Limb (tissue), 2 donors: ENCODE results near the gene PCDHGA6.
"Not testable (repeated sequence)": the region's sequence is repeated elsewhere in the genome, so short reads cannot be mapped to it uniquely, and the experiment has no call there.

Experiments
- DNase-seq, 2 donors: peaks; one replicate each; pipeline ENCODE4 v3.0.0-alpha.2; 2016; ENCODE audit errors: extremely low spot score in 2 of 2

Gene PCDHGA6

GRCh38 chr5:141392429-141393198 is 18.9 kb downstream of the PCDHGA6 start, which contains the start of gene PCDHGA8:
Gene PCDHGA8 (plus strand): TSS chr5:141392633. CDS start chr5:141392814, 181 bp downstream.
- no peak for DNase-seq

- DNase-seq = no peak
Measured at GRCh38 chr5:141393267-141393666, 19.6 kb downstream of the PCDHGA6 start.

- not testable (repeated sequence) for DNase-seq
Measured at GRCh38 chr5:141394401-141395187, 20.9 kb downstream of the PCDHGA6 start.

- not testable (repeated sequence) for DNase-seq
Measured at GRCh38 chr5:141397756-141398551, 24.3 kb downstream of the PCDHGA6 start, which contains the start of gene PCDHGB5. Gene PCDHGB5 (plus strand): TSS chr5:141397947. CDS start chr5:141398128, 181 bp downstream.

GRCh38 chr5:141398608-141399007 is 24.9 kb downstream of the PCDHGA6 start:
- no peak for DNase-seq

GRCh38 chr5:141399555-141400258 is 26.0 kb downstream of the PCDHGA6 start:
- no peak for DNase-seq

- DNase-seq = peak in 1 of 2 donors; percentile 3
Measured at GRCh38 chr5:141402553-141403243, 29.0 kb downstream of the PCDHGA6 start, which contains the start of gene PCDHGA9. Gene PCDHGA9 (plus strand): TSS chr5:141402778. CDS start chr5:141402953, 175 bp downstream.

GRCh38 chr5:141403387-141403786 is 29.7 kb downstream of the PCDHGA6 start:
- DNase-seq = no peak

GRCh38 chr5:141407790-141408505 is 34.3 kb downstream of the PCDHGA6 start, which contains the start of gene PCDHGB6:
Gene PCDHGB6 (plus strand): TSS chr5:141408021. CDS start chr5:141408203, 182 bp downstream.
- DNase-seq = peak; percentile 16 to 61

- DNase-seq = no peak
Measured at GRCh38 chr5:141409598-141410306, 36.1 kb downstream of the PCDHGA6 start.

GRCh38 chr5:141411575-141411974 is 37.9 kb downstream of the PCDHGA6 start:
- DNase-seq = no peak

- peak in 1 of 2 donors; percentile 5 for DNase-seq
Measured at GRCh38 chr5:141412854-141413539, 39.3 kb downstream of the PCDHGA6 start, which contains the start of gene PCDHGA10. Gene PCDHGA10 (plus strand): TSS chr5:141412987. CDS start chr5:141413176, 189 bp downstream.

- DNase-seq = no peak
Measured at GRCh38 chr5:141413540-141414069, 39.9 kb downstream of the PCDHGA6 start.

GRCh38 chr5:141414548-141415274 is 41.0 kb downstream of the PCDHGA6 start:
- DNase-seq = not testable (repeated sequence)

- DNase-seq = not testable (repeated sequence)
Measured at GRCh38 chr5:141415275-141415618, 41.6 kb downstream of the PCDHGA6 start.

GRCh38 chr5:141417494-141418172 is 43.9 kb downstream of the PCDHGA6 start, which contains the start of gene PCDHGB7:
Gene PCDHGB7 (plus strand): TSS chr5:141417677. CDS start chr5:141417860, 183 bp downstream.
- peak; percentile 44 to 67 for DNase-seq
